Neural progenitor cell (in vitro differentiated cells): ENCODE data around the gene HLA-DMB. TPM values are rescaled to one million over a fixed set of nuclear protein-coding genes. Genes with fewer than 3 reads are reported as not detected.

Experiments
- DNase-seq: peaks from one replicate; pipeline ENCODE4 v3.0.0-alpha.2; 2016; ENCODE audit warnings: low spot score
- H2AFZ ChIP-seq: fragments of 200-600 bp; sonication (generic); replicated peaks from 2 replicates; pipeline ENCODE4 v1.6.1; 2016; ENCODE audit warnings: antibody characterized with exemption
- H3F3A ChIP-seq: fragments of 200-600 bp; sonication (generic); 2 replicates; pipeline ENCODE4 v1.6.1; 2016; ENCODE audit warnings: antibody characterized with exemption, low read depth
- H3K27ac ChIP-seq: fragments of 200-600 bp; sonication (generic); 2 replicates; pipeline ENCODE4 v1.5.1; 2016; ENCODE audit warnings: mild to moderate bottlenecking
- H3K27me3 ChIP-seq: fragments of 200-600 bp; sonication (generic); 2 replicates; pipeline ENCODE4 v1.6.1; 2016; ENCODE audit warnings: mild to moderate bottlenecking, moderate library complexity
- H3K36me3 ChIP-seq: fragments of 200-600 bp; sonication (generic); 2 replicates; pipeline ENCODE4 v1.5.1; 2016
- H3K4me1 ChIP-seq: fragments of 200-600 bp; sonication (generic); 2 replicates; pipeline ENCODE4 v1.6.1; 2016; ENCODE audit warnings: mixed run types
- H3K4me2 ChIP-seq: fragments of 200-600 bp; sonication (generic); 2 replicates; pipeline ENCODE4 v1.6.1; 2016
- H3K4me3 ChIP-seq: fragments of 200-600 bp; sonication (generic); 2 replicates; pipeline ENCODE4 v1.5.1; 2016
- H3K79me2 ChIP-seq: fragments of 200-600 bp; sonication (generic); 2 replicates; pipeline ENCODE4 v1.6.1; 2016; ENCODE audit warnings: low read depth
- H3K9ac ChIP-seq: fragments of 200-600 bp; sonication (generic); 2 replicates; pipeline ENCODE4 v1.6.1; 2016
- H3K9me3 ChIP-seq: fragments of 200-600 bp; sonication (generic); 2 replicates; pipeline ENCODE4 v1.5.1; 2016; ENCODE audit warnings: low read depth
- H4K20me1 ChIP-seq: fragments of 200-600 bp; sonication (generic); 2 replicates; pipeline ENCODE4 v1.6.1; 2016; ENCODE audit warnings: low read depth
- H3K27ac Mint-ChIP-seq: 3 replicates; pipeline ENCODE4 v1.8.0; 2021; ENCODE audit warnings: mixed read lengths
- H3K27me3 Mint-ChIP-seq: 2 replicates; pipeline ENCODE4 v1.8.0; 2022; ENCODE audit warnings: low read depth, mild to moderate bottlenecking, inconsistent platforms, moderate library complexity, mixed read lengths; ENCODE audit not compliant: insufficient read depth
- H3K36me3 Mint-ChIP-seq: 3 replicates; pipeline ENCODE4 v1.8.0; 2021; ENCODE audit warnings: mixed read lengths
- H3K4me1 Mint-ChIP-seq: 3 replicates; pipeline ENCODE4 v1.8.0; 2021; ENCODE audit warnings: mixed read lengths
- H3K4me3 Mint-ChIP-seq: 3 replicates; pipeline ENCODE4 v1.8.0; 2021; ENCODE audit warnings: mild to moderate bottlenecking, moderate library complexity, mixed read lengths
- H3K9me3 Mint-ChIP-seq: 3 replicates; pipeline ENCODE4 v1.8.0; 2020; ENCODE audit warnings: mixed read lengths
- CTCF ChIP-seq: fragments of 200-600 bp; sonication (generic); IDR thresholded peaks from 2 replicates; pipeline ENCODE4 v1.5.1; 2017; ENCODE audit warnings: antibody characterized with exemption, mild to moderate bottlenecking
- EZH2 ChIP-seq: fragments of 200-600 bp; sonication (generic); IDR thresholded peaks from 2 replicates; pipeline ENCODE4 v1.6.1; 2017; ENCODE audit warnings: antibody characterized with exemption, mild to moderate bottlenecking, moderate library complexity
- EZH2phosphoT487 ChIP-seq: fragments of 200-600 bp; sonication (generic); IDR thresholded peaks from 2 replicates; pipeline ENCODE4 v1.6.1; 2017; ENCODE audit warnings: antibody characterized with exemption
- total RNA-seq: library from RNA; depleted of rRNA; stranded (reverse); fragments of >200 nt; gene quantifications from 2 replicates; pipeline ENCODE4 v1.2.3, GENCODE V29; 2015; ENCODE audit warnings: low replicate concordance

The HLA-DMB gene
- total RNA-seq, 1 donor from 2014 or later: 4.5 TPM

DNA sequence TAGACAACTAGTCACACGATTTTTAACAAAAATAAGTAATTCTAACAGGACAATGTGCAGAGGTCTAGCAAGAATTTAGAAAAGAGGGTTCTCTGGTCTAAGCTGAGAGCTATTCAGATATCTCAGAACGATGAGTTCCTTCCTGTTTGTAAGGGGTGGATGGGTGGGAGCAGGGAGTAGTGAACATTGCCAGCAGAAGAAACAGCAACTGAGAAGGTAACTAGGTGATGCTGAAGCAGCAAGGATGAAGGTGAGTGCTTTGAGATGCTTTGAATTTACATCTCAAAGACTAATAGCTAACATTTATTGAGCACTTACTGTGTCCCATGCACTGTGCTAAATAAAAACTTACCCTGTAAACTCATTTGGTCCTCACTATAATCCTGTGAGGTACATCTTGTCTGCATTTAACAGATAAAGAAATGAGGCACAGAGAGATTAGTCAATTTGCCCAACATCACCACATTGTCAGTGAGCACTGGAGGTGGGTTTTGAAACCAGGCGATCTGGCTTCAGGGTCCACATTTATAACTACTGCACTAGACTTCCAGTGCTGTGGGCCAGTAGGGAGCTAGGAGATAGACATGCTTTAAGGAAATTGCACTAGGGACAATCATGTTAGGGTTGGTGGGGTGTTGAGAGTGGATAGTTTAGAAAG lies 43.3 kb upstream of the HLA-DMB start:
- no peak overlapping the region for H3K4me2 ChIP-seq
- no peaks in the 10 kb centered on the region for H3K4me1 ChIP-seq
- no peak overlapping the region for H3K4me3 ChIP-seq
- Mint-ChIP-seq H3K27ac (no peak overlapping the region), H3K4me3 (no peak overlapping the region), H3K4me1 (peaks cover 5% of the 10 kb centered on the region), H3K9me3 (no peaks in the 10 kb centered on the region), H3K27me3 (peaks cover 12% of the 10 kb centered on the region), H3K36me3 (peaks cover 24% of the 10 kb centered on the region)
- H3K79me2 ChIP-seq: peaks cover 19% of the 10 kb centered on the region
- H3K9ac ChIP-seq: no peak overlapping the region
- H4K20me1 ChIP-seq: peaks cover 54% of the 10 kb centered on the region
- peaks cover 13% of the 10 kb centered on the region for H3K36me3 ChIP-seq
- H3F3A ChIP-seq: peaks cover 57% of the 10 kb centered on the region
- no peak for TF ChIP-seq EZH2
- no peak for TF ChIP-seq CTCF
- no peak for TF ChIP-seq EZH2phosphoT487
- no peak overlapping the region for H3K27ac ChIP-seq
- DNase-seq: no peak
- no peaks in the 10 kb centered on the region for H3K9me3 ChIP-seq
- H2AFZ ChIP-seq: no peak overlapping the region
- H3K27me3 ChIP-seq: no peaks in the 10 kb centered on the region

DNA sequence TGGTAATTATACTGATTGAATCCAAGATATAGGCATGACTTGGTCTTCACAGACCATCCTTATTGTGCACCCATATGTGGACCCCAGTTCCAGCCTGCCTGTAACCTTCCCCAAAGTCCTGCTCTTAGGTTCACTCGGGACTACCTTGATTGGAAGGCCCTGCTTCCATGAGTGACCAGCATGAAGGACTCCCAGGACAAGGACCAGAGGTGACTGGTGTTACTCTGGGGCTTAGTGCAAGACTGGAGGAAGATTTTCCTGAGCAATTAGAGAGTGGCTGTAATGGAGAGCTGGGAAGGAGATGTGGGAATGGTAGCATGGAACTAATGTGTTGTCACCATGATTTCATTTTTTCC lies 42.6 kb upstream of the HLA-DMB start:
- TF ChIP-seq EZH2phosphoT487: no peak
- no peak for TF ChIP-seq EZH2
- no peak for TF ChIP-seq CTCF
- no peaks in the 10 kb centered on the region for H3K9me3 ChIP-seq
- no peak overlapping the region for H3K4me2 ChIP-seq
- no peak overlapping the region for H3K9ac ChIP-seq
- H3K36me3 ChIP-seq: peaks cover 18% of the 10 kb centered on the region
- H3K4me3 ChIP-seq: no peak overlapping the region
- H3K4me3 Mint-ChIP-seq: no peak overlapping the region
- H3K27ac Mint-ChIP-seq: no peak overlapping the region
- peaks cover 63% of the 10 kb centered on the region for H3F3A ChIP-seq
- no peak for DNase-seq
- H3K27ac ChIP-seq: no peak overlapping the region
- peaks cover 24% of the 10 kb centered on the region for H3K79me2 ChIP-seq
- H3K9me3 Mint-ChIP-seq: no peaks in the 10 kb centered on the region
- H3K4me1 Mint-ChIP-seq: peaks cover 5% of the 10 kb centered on the region
- H3K4me1 ChIP-seq: no peaks in the 10 kb centered on the region
- peaks cover 29% of the 10 kb centered on the region for H3K36me3 Mint-ChIP-seq
- peaks cover 12% of the 10 kb centered on the region for H3K27me3 Mint-ChIP-seq
- H3K27me3 ChIP-seq: no peaks in the 10 kb centered on the region
- H4K20me1 ChIP-seq: peaks cover 59% of the 10 kb centered on the region
- H2AFZ ChIP-seq: no peak overlapping the region

GRCh38 chr6:32982702-32983492 lies 42.1 kb upstream of the HLA-DMB start:
- no peak for TF ChIP-seq EZH2phosphoT487
- TF ChIP-seq CTCF: no peak
- no peak for TF ChIP-seq EZH2
- H3K4me2 ChIP-seq: no peak overlapping the region
- H3F3A ChIP-seq: peaks cover 69% of the 10 kb centered on the region
- peaks cover 23% of the 10 kb centered on the region for H3K36me3 ChIP-seq
- H3K9ac ChIP-seq: no peak overlapping the region
- no peaks in the 10 kb centered on the region for H3K9me3 ChIP-seq
- H3K4me1 ChIP-seq: no peaks in the 10 kb centered on the region
- peaks cover 29% of the 10 kb centered on the region for H3K79me2 ChIP-seq
- no peaks in the 10 kb centered on the region for H3K9me3 Mint-ChIP-seq
- H3K27me3 ChIP-seq: no peaks in the 10 kb centered on the region
- H3K36me3 Mint-ChIP-seq: peaks cover 35% of the 10 kb centered on the region
- H3K4me3 ChIP-seq: no peak overlapping the region
- no peak overlapping the region for H2AFZ ChIP-seq
- H3K27ac ChIP-seq: peak overlapping the region; percentile 74
- peaks cover 14% of the 10 kb centered on the region for H3K27me3 Mint-ChIP-seq
- no peak overlapping the region for H3K27ac Mint-ChIP-seq
- no peak overlapping the region for H3K4me3 Mint-ChIP-seq
- H4K20me1 ChIP-seq: peaks cover 65% of the 10 kb centered on the region
- DNase-seq: no peak
- H3K4me1 Mint-ChIP-seq: peaks cover 5% of the 10 kb centered on the region
